Measurements from ENCODE around the gene CXCL14. TPM values are rescaled to one million over a fixed set of nuclear protein-coding genes. Genes with fewer than 3 reads are reported as not detected.

CXCL14 gene
- total RNA-seq, 1 donor, result 0.18 TPM

- TF ChIP-seq CTCF (IDR thresholded peaks at IDR 0.05; ENCODE audit: insufficient read depth, low read length), result no peak
- no peak overlapping the region for H3K4me3 ChIP-seq (ENCODE audit: low read depth, low read length)
- DNase-seq (ENCODE audit: low read depth), result peak; percentile 5
Measured at GRCh38 chr5:135615581-135616260, 36.9 kb upstream of the CXCL14 start.

- no peak for TF ChIP-seq CTCF (IDR thresholded peaks at IDR 0.05; ENCODE audit: insufficient read depth, low read length)
- no peak for DNase-seq (ENCODE audit: low read depth)
- H3K4me3 ChIP-seq (ENCODE audit: low read depth, low read length), result no peak overlapping the region
Measured at GRCh38 chr5:135615171-135615570, 36.4 kb upstream of the CXCL14 start.

- no peak for TF ChIP-seq CTCF (IDR thresholded peaks at IDR 0.05; ENCODE audit: insufficient read depth, low read length)
- no peak overlapping the region for H3K4me3 ChIP-seq (ENCODE audit: low read depth, low read length)
- DNase-seq (ENCODE audit: low read depth), result no peak
Measured at GRCh38 chr5:135609981-135610380, 31.2 kb upstream of the CXCL14 start.

- no peak for TF ChIP-seq CTCF (IDR thresholded peaks at IDR 0.05; ENCODE audit: insufficient read depth, low read length)
- H3K4me3 ChIP-seq (ENCODE audit: low read depth, low read length), result no peak overlapping the region
- DNase-seq (ENCODE audit: low read depth), result no peak
Measured at GRCh38 chr5:135608761-135609443, 30.1 kb upstream of the CXCL14 start.

GRCh38 chr5:135608361-135608760 is 29.6 kb upstream of the CXCL14 start:
- DNase-seq (ENCODE audit: low read depth), result no peak
- no peak overlapping the region for H3K4me3 ChIP-seq (ENCODE audit: low read depth, low read length)
- no peak for TF ChIP-seq CTCF (IDR thresholded peaks at IDR 0.05; ENCODE audit: insufficient read depth, low read length)

GRCh38 chr5:135606431-135606830 is 27.6 kb upstream of the CXCL14 start:
- TF ChIP-seq CTCF (IDR thresholded peaks at IDR 0.05; ENCODE audit: insufficient read depth, low read length), result no peak
- DNase-seq (ENCODE audit: low read depth), result no peak
- H3K4me3 ChIP-seq (ENCODE audit: low read depth, low read length), result no peak overlapping the region

Measured in fibroblast of the aortic adventitia (primary cell).